HG02642 (cell line): ENCODE data around the gene RNU7-1.

Source experiments
- ATAC-seq: cut with Tn5 transposase; IDR thresholded peaks from one replicate; pipeline ENCODE4 v1.9.1; 2021; ENCODE audit warnings: mild to moderate bottlenecking; ENCODE audit not compliant: unreplicated experiment, poor library complexity

RNU7-1 gene

GRCh38 chr12:6962285-6963015 is 18.8 kb downstream of the RNU7-1 start:
- no peak for ATAC-seq

- no peak for ATAC-seq
Observed at GRCh38 chr12:6963016-6963731, 19.6 kb downstream of the RNU7-1 start.

DNA sequence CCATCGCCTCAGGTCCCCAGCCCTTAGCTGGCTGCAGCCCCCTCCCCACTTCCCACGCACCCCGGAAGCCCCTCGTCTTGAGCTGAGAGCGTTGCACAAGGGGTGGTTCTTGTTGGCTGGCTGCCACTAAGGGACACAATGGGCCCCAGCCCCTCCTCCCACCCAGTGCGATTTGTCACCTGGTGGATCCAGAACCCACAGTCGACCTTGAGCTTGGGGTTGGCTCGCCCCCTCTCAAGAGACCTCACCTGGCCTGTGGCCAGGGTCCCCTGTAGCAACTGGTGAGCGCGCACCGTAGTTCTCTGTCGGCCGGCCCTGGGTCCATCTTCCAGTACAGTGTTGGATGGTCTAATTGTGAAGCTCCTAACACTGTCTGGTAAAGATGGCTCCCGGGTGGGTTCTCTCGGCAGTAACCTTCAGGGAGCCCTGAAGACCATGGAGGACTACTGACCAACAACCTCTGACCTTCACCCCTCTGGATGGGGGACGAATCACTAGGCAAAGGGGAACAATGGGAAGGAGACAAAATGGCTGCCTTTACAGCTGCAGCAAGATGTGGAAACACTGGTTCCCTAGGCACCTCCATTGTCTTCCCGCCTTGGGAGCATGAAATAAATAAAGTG is 20.3 kb downstream of the RNU7-1 start:
- ATAC-seq, result no peak

DNA sequence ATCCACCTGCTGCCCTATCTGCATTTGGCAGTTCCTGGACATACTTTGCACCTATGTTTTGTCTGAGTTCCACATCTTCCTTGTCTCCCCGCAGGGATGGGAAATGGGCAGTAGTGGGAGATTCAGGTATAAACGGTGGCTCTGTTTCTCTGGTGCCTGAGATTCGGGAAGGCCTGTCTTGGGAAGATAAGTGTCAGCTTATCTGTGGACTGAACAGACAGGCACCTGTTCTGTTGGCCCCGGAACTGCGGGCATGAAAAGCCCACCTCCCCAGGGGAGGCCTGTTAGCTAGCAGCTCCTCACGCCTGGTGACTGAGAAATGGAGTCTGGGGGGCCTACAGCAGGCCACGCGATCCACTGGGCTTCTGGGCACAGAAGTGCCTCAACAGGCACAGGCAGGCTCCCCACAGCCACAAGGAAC is 21.0 kb downstream of the RNU7-1 start:
- no peak for ATAC-seq

DNA sequence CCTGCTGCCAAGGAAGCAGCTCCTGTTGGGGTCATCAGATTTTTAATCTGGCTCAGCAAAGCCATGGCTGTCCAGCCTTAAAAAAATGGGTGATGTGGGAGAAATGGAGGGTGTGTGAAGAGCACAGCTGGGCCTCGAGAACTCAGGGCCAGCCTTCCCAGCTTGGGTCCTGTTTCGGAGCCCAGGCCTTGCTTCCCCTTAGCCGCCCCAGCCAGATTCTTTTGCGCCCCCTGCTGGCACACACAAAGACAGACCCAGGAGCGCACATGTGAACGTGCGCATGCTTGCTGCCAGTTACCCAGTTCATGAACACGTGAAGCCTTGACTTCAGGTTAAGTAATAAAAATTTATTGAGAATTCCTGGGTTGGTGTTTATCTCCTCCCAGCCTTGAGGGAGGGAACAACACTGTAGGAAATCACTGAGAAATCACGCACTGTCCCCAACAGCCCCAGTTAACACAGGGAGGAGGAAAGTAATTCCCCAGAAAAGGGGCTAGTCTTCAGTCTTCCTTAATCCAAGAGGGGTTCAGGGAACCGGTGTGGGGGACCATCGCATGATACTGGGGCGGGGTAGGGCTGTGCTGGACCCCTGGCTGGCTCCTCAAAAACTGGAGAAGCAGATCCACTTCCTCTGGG is 21.5 kb downstream of the RNU7-1 start:
- ATAC-seq, result peak; percentile 40

DNA sequence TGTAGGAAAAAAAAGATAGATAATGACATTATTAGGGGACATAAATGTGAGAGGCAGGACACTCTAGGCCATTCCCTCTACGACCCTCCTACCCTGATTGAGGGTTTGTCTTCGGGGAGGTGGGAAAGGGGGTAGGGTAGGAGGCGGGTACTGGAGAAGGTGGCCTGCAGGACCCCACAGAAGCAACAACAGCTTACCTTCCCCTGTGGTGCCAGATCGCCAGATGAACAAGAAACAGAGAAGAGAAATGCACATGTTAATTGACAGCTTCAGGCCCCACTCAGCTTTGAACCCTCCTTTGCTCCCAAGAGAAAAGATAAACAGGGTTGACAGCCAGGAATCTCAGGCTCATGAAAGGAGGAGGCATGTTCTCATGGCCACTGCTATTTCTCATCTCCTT is 22.1 kb downstream of the RNU7-1 start:
- no peak for ATAC-seq

DNA sequence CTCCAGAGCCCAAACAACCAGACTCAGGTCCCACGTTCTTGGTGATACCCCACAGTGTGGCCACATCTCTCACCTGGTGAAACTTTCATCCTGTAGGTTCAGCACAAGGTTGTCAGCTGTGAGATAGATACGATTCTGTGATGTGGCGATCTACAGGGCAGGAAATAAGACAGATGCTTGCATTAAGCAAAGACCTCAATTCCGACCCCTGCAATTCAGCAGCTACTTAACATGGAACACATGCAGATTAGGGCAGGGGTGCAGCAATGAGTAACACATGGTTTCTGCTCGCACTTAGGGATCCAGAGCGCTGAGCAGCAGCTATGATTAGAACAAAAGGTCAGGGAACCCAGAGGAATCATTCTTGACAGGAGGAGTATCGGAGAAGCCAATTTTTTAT is 22.7 kb downstream of the RNU7-1 start:
- no peak for ATAC-seq

DNA sequence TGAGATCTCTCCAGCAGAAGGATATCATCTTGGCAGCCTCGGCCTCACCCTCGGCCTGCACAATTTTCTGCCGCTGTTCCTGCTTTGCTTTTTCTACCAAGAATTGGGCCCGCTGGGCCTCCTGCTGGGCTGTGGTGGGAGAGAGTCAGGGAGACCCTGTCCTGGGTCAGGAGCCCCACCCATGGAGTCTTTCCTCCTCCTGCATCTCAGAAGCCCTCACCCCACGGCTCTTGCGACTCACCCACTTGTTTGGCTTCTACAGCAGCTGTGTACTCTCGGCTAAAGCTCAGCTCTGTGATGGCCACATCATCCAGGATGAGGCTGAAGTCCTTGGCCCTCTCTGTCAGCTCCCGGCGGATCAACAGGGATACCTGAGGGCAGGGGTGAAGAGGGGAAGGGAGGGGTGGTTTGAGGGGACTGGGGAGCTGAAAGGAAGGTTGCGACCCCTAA is 24.1 kb downstream of the RNU7-1 start:
- ATAC-seq, result no peak

- no peak for ATAC-seq
Observed at GRCh38 chr12:6968426-6968825, 24.8 kb downstream of the RNU7-1 start.

GRCh38 chr12:6970096-6970527 is 26.5 kb downstream of the RNU7-1 start:
- peak; percentile 41 for ATAC-seq

DNA sequence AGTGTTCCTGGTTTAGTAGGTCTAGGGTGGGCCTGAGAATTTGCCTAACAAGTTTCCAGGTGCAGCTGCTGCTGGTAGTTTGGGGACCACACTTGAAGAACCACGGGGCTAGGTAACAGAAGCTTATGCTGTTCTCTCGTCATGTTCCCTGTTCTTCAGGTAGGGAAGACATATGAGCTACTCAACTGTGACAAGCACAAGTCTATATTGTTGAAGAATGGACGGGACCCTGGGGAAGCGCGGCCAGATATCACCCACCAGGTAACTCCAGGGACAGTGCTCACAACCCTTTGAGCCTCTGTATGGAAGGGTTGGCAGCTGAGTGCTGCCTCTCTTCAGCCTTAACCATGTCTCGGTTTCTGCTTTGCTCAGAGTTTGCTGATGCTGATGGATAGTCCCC is 30.6 kb downstream of the RNU7-1 start:
- no peak for ATAC-seq

- ATAC-seq, result no peak
Observed at GRCh38 chr12:6975297-6976032, 31.8 kb downstream of the RNU7-1 start.

DNA sequence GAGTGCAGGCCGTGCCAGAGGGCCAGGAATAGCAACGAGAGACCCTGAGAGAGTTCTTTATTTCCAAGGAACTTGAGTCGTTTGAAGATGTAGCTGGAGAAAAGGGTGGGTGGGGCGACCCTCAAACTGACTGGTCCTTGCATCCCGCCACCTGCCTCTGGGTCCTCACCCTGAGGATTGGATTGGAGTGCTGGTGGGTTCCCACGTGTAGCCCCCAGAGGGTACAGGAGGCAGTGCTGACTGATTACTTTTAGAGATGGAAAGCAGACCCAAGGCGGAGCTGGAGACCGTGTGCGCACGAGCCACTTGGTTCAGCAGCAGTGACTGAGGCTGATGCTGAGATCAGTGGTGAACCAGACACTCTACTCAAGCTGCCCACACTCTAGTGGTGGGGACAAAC is 34.0 kb downstream of the RNU7-1 start:
- ATAC-seq, result no peak

DNA sequence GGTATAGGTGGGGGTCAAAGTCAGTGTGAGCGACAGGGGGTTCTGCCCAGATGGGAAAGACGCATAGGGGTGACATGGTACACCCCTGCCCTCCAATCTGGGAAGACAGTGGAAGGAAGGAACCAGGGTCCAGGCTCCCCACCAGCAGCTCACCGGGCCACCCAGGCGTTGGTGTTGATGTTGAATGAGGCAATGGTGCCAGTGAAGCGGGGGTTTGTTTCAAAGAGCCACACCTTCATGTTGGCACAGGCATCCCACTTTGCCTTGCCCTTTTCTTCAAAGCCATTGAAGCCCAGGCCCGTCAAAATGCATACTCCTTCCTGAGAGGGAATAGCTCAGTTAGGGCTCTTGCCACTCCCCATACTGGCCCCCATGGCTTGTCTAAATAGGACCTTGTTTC is 34.6 kb downstream of the RNU7-1 start:
- ATAC-seq, result no peak

DNA sequence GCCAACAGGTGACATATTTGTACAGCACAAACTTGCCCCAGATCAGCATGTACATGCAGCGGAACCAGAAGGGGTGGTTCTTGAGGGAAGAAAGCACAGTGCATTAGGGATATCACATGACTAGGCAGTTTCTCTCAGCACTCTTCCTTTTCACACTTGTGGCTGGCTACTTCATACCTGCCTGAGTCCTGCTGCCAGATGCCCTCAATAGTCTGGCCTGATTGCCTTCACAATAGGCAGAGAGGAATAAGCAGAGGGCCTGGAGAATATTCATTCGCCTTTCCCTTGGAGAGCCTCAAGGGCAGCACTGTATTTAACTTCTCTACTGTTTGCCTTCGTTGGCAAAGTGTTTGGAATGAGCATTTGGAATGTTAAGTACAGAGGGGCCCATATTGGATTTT is 35.0 kb downstream of the RNU7-1 start:
- ATAC-seq, result no peak

GRCh38 chr12:6979021-6979420 is 35.4 kb downstream of the RNU7-1 start:
- no peak for ATAC-seq

DNA sequence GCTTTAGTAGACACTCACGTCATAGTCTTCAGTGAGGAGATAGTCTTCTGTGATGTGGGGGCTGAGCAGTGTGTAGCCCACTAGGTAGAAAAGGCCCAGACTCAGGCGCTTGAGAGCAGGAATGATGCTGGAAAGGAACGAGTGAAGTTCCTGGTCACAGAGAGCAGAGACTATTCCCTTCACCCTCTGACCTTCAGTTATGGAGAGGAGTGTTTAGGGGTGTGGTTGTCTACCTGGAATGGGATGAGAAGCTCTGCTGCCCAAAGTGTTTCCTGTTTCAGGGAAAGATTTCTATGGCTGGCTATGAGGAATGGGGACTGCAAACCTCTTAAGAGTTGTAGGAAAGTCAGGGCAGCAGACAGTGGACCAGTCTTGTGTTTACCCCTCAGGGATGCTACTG is 35.8 kb downstream of the RNU7-1 start:
- no peak for ATAC-seq

DNA sequence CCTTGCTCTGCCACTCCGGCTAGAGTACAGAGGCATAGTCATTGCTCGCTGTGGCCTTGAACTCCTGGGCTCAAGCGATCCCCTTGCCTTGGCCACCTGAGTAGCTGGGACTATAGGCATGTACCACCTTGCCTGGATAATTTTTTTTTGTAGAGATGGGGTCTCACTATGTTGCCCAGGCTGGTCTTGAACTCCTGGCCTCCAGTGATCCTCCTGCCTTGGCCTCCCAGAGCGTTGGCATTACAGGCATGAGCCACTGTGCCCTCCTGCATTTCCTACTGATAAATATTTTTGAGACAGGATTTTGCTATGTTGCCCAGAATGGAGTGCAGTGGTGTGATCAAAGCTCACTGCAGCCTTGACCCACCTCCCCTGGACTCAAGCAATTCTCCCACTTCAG is 36.5 kb downstream of the RNU7-1 start:
- no peak for ATAC-seq

GRCh38 chr12:6980740-6981139 is 37.1 kb downstream of the RNU7-1 start:
- ATAC-seq, result no peak
